Right lobe of liver (tissue), 6 donors: ENCODE data around the gene WDSUB1. TPM values are rescaled to one million over a fixed set of nuclear protein-coding genes. Genes with fewer than 3 reads are reported as not detected.

Source experiments
- ATAC-seq, 4 donors: fragments of 200-7000 bp; cut with Tn5 transposase; one replicate each; pipeline ENCODE4 v1.9.1; 2020; ENCODE audit warnings: mild to moderate bottlenecking in 4 of 4, moderate library complexity in 4 of 4
- DNase-seq, 3 donors: peaks; one replicate each; pipeline ENCODE4 v3.0.0-alpha.2; 2020
- H3K27ac ChIP-seq, 3 donors: fragments of 200-600 bp; one replicate each; pipeline ENCODE4 v1.8.0; 2022
- H3K27me3 ChIP-seq, 2 donors: fragments of 200-600 bp; one replicate each; pipeline ENCODE4 v1.8.0; 2022
- H3K36me3 ChIP-seq, 4 donors: fragments of 200-600 bp; sonication (generic) in 1 of 4; one replicate each; pipeline versions ENCODE4 v1.5.1 to v1.8.0; 2017 to 2022; ENCODE audit warnings: control low read depth in 1 of 4
- H3K4me1 ChIP-seq, 4 donors: fragments of 200-600 bp; sonication (generic) in 1 of 4; one replicate each; pipeline versions ENCODE4 v1.5.1 to v1.8.0; 2017 to 2022; ENCODE audit warnings: control low read depth in 1 of 4
- H3K4me3 ChIP-seq, 3 donors: fragments of 200-600 bp; one replicate each; pipeline ENCODE4 v1.8.0; 2022
- H3K9me3 ChIP-seq, 4 donors: fragments of 200-600 bp; sonication (generic) in 1 of 4; one replicate each; pipeline versions ENCODE4 v1.5.1 to v1.8.0; 2017 to 2022; ENCODE audit warnings: control low read depth in 1 of 4
- CTCF ChIP-seq, 4 donors: fragments of 200-600 bp in 3 of 4; fragments of 450-650 bp in 1 of 4; IDR thresholded peaks; one replicate each; pipeline versions ENCODE4 v1.5.1 to v1.8.0; 2016 to 2022; ENCODE audit warnings: antibody characterized with exemption in 4 of 4, mild to moderate bottlenecking in 2 of 4
- POLR2A ChIP-seq: fragments of 450-650 bp; IDR thresholded peaks from one replicate; pipeline ENCODE4 v1.6.1; 2017; ENCODE audit warnings: antibody characterized with exemption, mild to moderate bottlenecking
- WGBS: methylation state at CpG from one replicate; pipeline ENCODE4 v1.1.6; 2018; ENCODE audit warnings: low coverage, low lambda C conversion rate; ENCODE audit not compliant: insufficient coverage; ENCODE audit errors: missing lambda C conversion rate; 5-methylcytosine and 5-hydroxymethylcytosine counted together
- intact Hi-C, 2 donors: fragments of 100-400 bp; cut with DNase I; formaldehyde crosslinking; loops; one replicate each; pipeline versions ENCODE4 v1.11.2 to v1.14.1; 2022
- total RNA-seq, 6 experiments: library from RNA; depleted of rRNA in 2 of 6; stranded (reverse); fragments of >200 nt in 2 of 6; fragmentation: NEBNext Ultra II Directional in 3 of 6; extraction: Animal tissue kit (Norgen Biotek cat#: 25700) in 3 of 6; gene quantifications; one replicate each; pipeline versions ENCODE4 v1.1.0 to v1.2.4, GENCODE V29; 2016 to 2023
- donor health status: DM: no; HTN: yes; CAD: no.
- donor health status: DM: no; HTN: no; CAD: no.
- donor health status: DM: no; HTN: no; CAD: no.
- donor health status: DM: no; HTN: yes; CAD: no.
- donor health status: DM: no; HTN: yes; CAD: no.

Gene WDSUB1
- total RNA-seq, 6 experiments from 2014 or later, result 2.2 to 4.3 (median 3.2) TPM

GRCh38 chr2:159206736-159207380 lies 79.6 kb downstream of the WDSUB1 start:
- no peaks in the 10 kb centered on the region for H3K4me1 ChIP-seq
- H3K9me3 ChIP-seq, result no peaks in the 10 kb centered on the region
- ATAC-seq, result no peak
- TF ChIP-seq CTCF (IDR thresholded peaks at IDR 0.05) (no peak), POLR2A (no peak)
- no peak overlapping the region for H3K4me3 ChIP-seq
- no peaks in the 10 kb centered on the region for H3K36me3 ChIP-seq
- 89% methylated on average over 6 of the region's 6 CpGs for WGBS
- H3K27ac ChIP-seq, result no peak overlapping the region
- intact Hi-C loops, result no loop called here
- H3K27me3 ChIP-seq, result no peaks in the 10 kb centered on the region
- no peak for DNase-seq

GRCh38 chr2:159204381-159205144 lies 81.9 kb downstream of the WDSUB1 start:
- 87% methylated on average over 11 of the region's 15 CpGs for WGBS
- H3K27ac ChIP-seq, result no peak overlapping the region
- peaks cover 0 to 2% (median 0%) of the 10 kb centered on the region in 4 donors for H3K36me3 ChIP-seq
- no peaks in the 10 kb centered on the region for H3K27me3 ChIP-seq
- intact Hi-C loops, result no loop called here
- no peak for DNase-seq
- H3K4me3 ChIP-seq, result no peak overlapping the region
- TF ChIP-seq POLR2A (no peak), CTCF (IDR thresholded peaks at IDR 0.05) (no peak)
- no peaks in the 10 kb centered on the region for H3K4me1 ChIP-seq
- ATAC-seq, result no peak
- no peaks in the 10 kb centered on the region for H3K9me3 ChIP-seq

GRCh38 chr2:159202568-159203071 lies 83.9 kb downstream of the WDSUB1 start:
- Histone ChIP-seq H3K9me3 (no peaks in the 10 kb centered on the region), H3K36me3 (peaks cover 0 to 14% (median under 1%) of the 10 kb centered on the region in 4 donors), H3K27ac (no peak overlapping the region), H3K4me3 (no peak overlapping the region), H3K27me3 (no peaks in the 10 kb centered on the region), H3K4me1 (no peaks in the 10 kb centered on the region)
- 72% methylated on average over 4 of the region's 4 CpGs for WGBS
- intact Hi-C loops, result no loop called here
- DNase-seq (no peak), ATAC-seq (peak; percentile 38 to 72 (median 48))
- no peak for TF ChIP-seq POLR2A
- TF ChIP-seq CTCF (IDR thresholded peaks at IDR 0.05), result no peak

GRCh38 chr2:159201360-159202063 lies 85.0 kb downstream of the WDSUB1 start:
- Histone ChIP-seq H3K9me3 (no peaks in the 10 kb centered on the region), H3K27me3 (no peaks in the 10 kb centered on the region), H3K36me3 (peaks cover 0 to 22% (median 1%) of the 10 kb centered on the region in 4 donors), H3K4me1 (no peaks in the 10 kb centered on the region), H3K4me3 (no peak overlapping the region), H3K27ac (no peak overlapping the region)
- TF ChIP-seq CTCF (IDR thresholded peaks at IDR 0.05) (no peak), POLR2A (no peak)
- DNase-seq (no peak), ATAC-seq (peak in 2 of 4 donors; percentile 9 to 51)
- intact Hi-C loops, result no loop called here
- 49% methylated on average over 2 of the region's 8 CpGs for WGBS
